ENCODE data around the gene CBFB. TPM values are rescaled to one million over a fixed set of nuclear protein-coding genes. Genes with fewer than 3 reads are reported as not detected.

CBFB gene
- total RNA-seq, 1 experiment from 2014 or later = 79.3 TPM

GRCh38 chr16:67086822-67087221 is 57.9 kb downstream of the CBFB start:
- Histone ChIP-seq H3K27ac (ENCODE audit: low read length) (0 out of 2 replicates have a peak overlapping the region, but pooled peaks have one; percentile 24), H3K4me1 (ENCODE audit: low read length) (peaks cover 48% of the 10 kb centered on the region), H3K27me3 (ENCODE audit: low read length) (no peaks in the 10 kb centered on the region), H3K9ac (ENCODE audit: low read length) (no peak overlapping the region), H2AFZ (ENCODE audit: low read length) (no peak overlapping the region), H3K9me2 (replicated peaks; ENCODE audit: insufficient read depth, low read length) (no peaks in the 10 kb centered on the region), H3K79me2 (ENCODE audit: low read length) (peaks cover 77% of the 10 kb centered on the region), H3K4me3 (ENCODE audit: low read length) (no peak overlapping the region), H3K9me3 (ENCODE audit: low read length) (no peaks in the 10 kb centered on the region), H4K20me1 (ENCODE audit: insufficient read depth, low read depth, low read length) (no peaks in the 10 kb centered on the region), H3K4me2 (ENCODE audit: low read depth, low read length, poor library complexity, severe bottlenecking) (no peak overlapping the region), H3K36me3 (ENCODE audit: insufficient read depth, low read length) (peaks cover 18% of the 10 kb centered on the region; the same call in 1 of the 2 replicates)
- no peak for DNase-seq

- Histone ChIP-seq H3K4me2 (ENCODE audit: low read depth, low read length, poor library complexity, severe bottlenecking) (no peak overlapping the region), H3K27ac (ENCODE audit: low read length) (no peak overlapping the region), H4K20me1 (ENCODE audit: insufficient read depth, low read depth, low read length) (no peaks in the 10 kb centered on the region), H3K79me2 (ENCODE audit: low read length) (peaks cover 82% of the 10 kb centered on the region), H3K9me2 (replicated peaks; ENCODE audit: insufficient read depth, low read length) (no peaks in the 10 kb centered on the region), H3K4me3 (ENCODE audit: low read length) (no peak overlapping the region), H3K27me3 (ENCODE audit: low read length) (no peaks in the 10 kb centered on the region), H3K9ac (ENCODE audit: low read length) (no peak overlapping the region), H3K36me3 (ENCODE audit: insufficient read depth, low read length) (peaks cover 18% of the 10 kb centered on the region; the same call in 1 of the 2 replicates), H3K4me1 (ENCODE audit: low read length) (peaks cover 45% of the 10 kb centered on the region), H2AFZ (ENCODE audit: low read length) (no peak overlapping the region), H3K9me3 (ENCODE audit: low read length) (no peaks in the 10 kb centered on the region)
- no peak for DNase-seq
Observed at GRCh38 chr16:67087291-67087690, 58.3 kb downstream of the CBFB start.

- DNase-seq = no peak
- Histone ChIP-seq H3K79me2 (ENCODE audit: low read length) (peaks cover 82% of the 10 kb centered on the region), H3K9ac (ENCODE audit: low read length) (no peak overlapping the region)
Observed at GRCh38 chr16:67087803-67088202, 58.9 kb downstream of the CBFB start.

GRCh38 chr16:67088551-67088950 is 59.6 kb downstream of the CBFB start:
- Histone ChIP-seq H4K20me1 (ENCODE audit: insufficient read depth, low read depth, low read length) (no peaks in the 10 kb centered on the region), H3K36me3 (ENCODE audit: insufficient read depth, low read length) (peaks cover 18% of the 10 kb centered on the region; the same call in 1 of the 2 replicates), H3K79me2 (ENCODE audit: low read length) (peaks cover 83% of the 10 kb centered on the region)

More at GRCh38 chr16:67087803-67088202, 58.9 kb downstream of the CBFB start:
- Histone ChIP-seq H2AFZ (ENCODE audit: low read length) (no peak overlapping the region), H3K4me1 (ENCODE audit: low read length) (peaks cover 40% of the 10 kb centered on the region), H3K9me3 (ENCODE audit: low read length) (no peaks in the 10 kb centered on the region), H3K9me2 (replicated peaks; ENCODE audit: insufficient read depth, low read length) (no peaks in the 10 kb centered on the region), H3K27me3 (ENCODE audit: low read length) (no peaks in the 10 kb centered on the region), H4K20me1 (ENCODE audit: insufficient read depth, low read depth, low read length) (no peaks in the 10 kb centered on the region), H3K4me2 (ENCODE audit: low read depth, low read length, poor library complexity, severe bottlenecking) (no peak overlapping the region), H3K27ac (ENCODE audit: low read length) (no peak overlapping the region), H3K4me3 (ENCODE audit: low read length) (no peak overlapping the region), H3K36me3 (ENCODE audit: insufficient read depth, low read length) (peaks cover 18% of the 10 kb centered on the region; the same call in 1 of the 2 replicates)

GRCh38 chr16:67089101-67089500 is 60.2 kb downstream of the CBFB start:
- Histone ChIP-seq H3K79me2 (ENCODE audit: low read length) (peaks cover 85% of the 10 kb centered on the region), H2AFZ (ENCODE audit: low read length) (no peak overlapping the region), H3K9me3 (ENCODE audit: low read length) (no peaks in the 10 kb centered on the region), H3K9me2 (replicated peaks; ENCODE audit: insufficient read depth, low read length) (no peaks in the 10 kb centered on the region), H4K20me1 (ENCODE audit: insufficient read depth, low read depth, low read length) (no peaks in the 10 kb centered on the region), H3K27ac (ENCODE audit: low read length) (peak overlapping the region; percentile 38), H3K36me3 (ENCODE audit: insufficient read depth, low read length) (peaks cover 22% of the 10 kb centered on the region; the same call in 1 of the 2 replicates), H3K4me1 (ENCODE audit: low read length) (peaks cover 28% of the 10 kb centered on the region), H3K27me3 (ENCODE audit: low read length) (no peaks in the 10 kb centered on the region), H3K4me2 (ENCODE audit: low read depth, low read length, poor library complexity, severe bottlenecking) (no peak overlapping the region), H3K4me3 (ENCODE audit: low read length) (no peak overlapping the region), H3K9ac (ENCODE audit: low read length) (no peak overlapping the region)
- DNase-seq = no peak

More at GRCh38 chr16:67088551-67088950, 59.6 kb downstream of the CBFB start:
- Histone ChIP-seq H3K27me3 (ENCODE audit: low read length) (no peaks in the 10 kb centered on the region), H3K9ac (ENCODE audit: low read length) (no peak overlapping the region), H2AFZ (ENCODE audit: low read length) (no peak overlapping the region), H3K4me3 (ENCODE audit: low read length) (no peak overlapping the region), H3K4me1 (ENCODE audit: low read length) (peaks cover 33% of the 10 kb centered on the region), H3K27ac (ENCODE audit: low read length) (peak overlapping the region; percentile 38), H3K9me2 (replicated peaks; ENCODE audit: insufficient read depth, low read length) (no peaks in the 10 kb centered on the region), H3K9me3 (ENCODE audit: low read length) (no peaks in the 10 kb centered on the region), H3K4me2 (ENCODE audit: low read depth, low read length, poor library complexity, severe bottlenecking) (no peak overlapping the region)
- no peak for DNase-seq

- Histone ChIP-seq H3K4me2 (ENCODE audit: low read depth, low read length, poor library complexity, severe bottlenecking) (no peak overlapping the region), H3K4me1 (ENCODE audit: low read length) (peaks cover 21% of the 10 kb centered on the region), H3K9ac (ENCODE audit: low read length) (no peak overlapping the region), H3K9me2 (replicated peaks; ENCODE audit: insufficient read depth, low read length) (no peaks in the 10 kb centered on the region), H3K36me3 (ENCODE audit: insufficient read depth, low read length) (peaks cover 11% of the 10 kb centered on the region; the same call in 1 of the 2 replicates), H4K20me1 (ENCODE audit: insufficient read depth, low read depth, low read length) (no peaks in the 10 kb centered on the region), H3K79me2 (ENCODE audit: low read length) (peaks cover 71% of the 10 kb centered on the region), H2AFZ (ENCODE audit: low read length) (no peak overlapping the region), H3K27me3 (ENCODE audit: low read length) (no peaks in the 10 kb centered on the region), H3K9me3 (ENCODE audit: low read length) (no peaks in the 10 kb centered on the region), H3K27ac (ENCODE audit: low read length) (no peak overlapping the region), H3K4me3 (ENCODE audit: low read length) (no peak overlapping the region)
- no peak for DNase-seq
Observed at GRCh38 chr16:67091906-67092566, 63.1 kb downstream of the CBFB start.

GRCh38 chr16:67093098-67093726 is 64.3 kb downstream of the CBFB start:
- no peak overlapping the region for H3K9ac ChIP-seq (ENCODE audit: low read length)
- H2AFZ ChIP-seq (ENCODE audit: low read length) = no peak overlapping the region
- no peak overlapping the region for H3K4me3 ChIP-seq (ENCODE audit: low read length)
- H3K9me3 ChIP-seq (ENCODE audit: low read length) = no peaks in the 10 kb centered on the region
- H3K27me3 ChIP-seq (ENCODE audit: low read length) = no peaks in the 10 kb centered on the region
- H3K4me1 ChIP-seq (ENCODE audit: low read length) = peaks cover 13% of the 10 kb centered on the region
- no peaks in the 10 kb centered on the region for H4K20me1 ChIP-seq (ENCODE audit: insufficient read depth, low read depth, low read length)
- no peak for DNase-seq
- H3K4me2 ChIP-seq (ENCODE audit: low read depth, low read length, poor library complexity, severe bottlenecking) = no peak overlapping the region
- no peaks in the 10 kb centered on the region for H3K9me2 ChIP-seq (replicated peaks; ENCODE audit: insufficient read depth, low read length)
- H3K27ac ChIP-seq (ENCODE audit: low read length) = no peak overlapping the region
- peaks cover 59% of the 10 kb centered on the region for H3K79me2 ChIP-seq (ENCODE audit: low read length)
- H3K36me3 ChIP-seq (ENCODE audit: insufficient read depth, low read length) = peaks cover 9% of the 10 kb centered on the region; the same call in 1 of the 2 replicates

GRCh38 chr16:67098599-67098998 is 69.7 kb downstream of the CBFB start:
- no peak overlapping the region for H3K27ac ChIP-seq (ENCODE audit: low read length)
- H2AFZ ChIP-seq (ENCODE audit: low read length) = no peak overlapping the region
- no peak for DNase-seq
- H3K36me3 ChIP-seq (ENCODE audit: insufficient read depth, low read length) = peaks cover 18% of the 10 kb centered on the region; the same call in 1 of the 2 replicates
- H3K4me2 ChIP-seq (ENCODE audit: low read depth, low read length, poor library complexity, severe bottlenecking) = no peak overlapping the region
- H3K27me3 ChIP-seq (ENCODE audit: low read length) = no peaks in the 10 kb centered on the region
- H3K9ac ChIP-seq (ENCODE audit: low read length) = no peak overlapping the region
- H3K4me1 ChIP-seq (ENCODE audit: low read length) = no peaks in the 10 kb centered on the region
- no peaks in the 10 kb centered on the region for H3K9me2 ChIP-seq (replicated peaks; ENCODE audit: insufficient read depth, low read length)
- H3K4me3 ChIP-seq (ENCODE audit: low read length) = no peak overlapping the region
- H3K79me2 ChIP-seq (ENCODE audit: low read length) = peaks cover 11% of the 10 kb centered on the region; the same call in 1 of the 2 replicates
- no peaks in the 10 kb centered on the region for H3K9me3 ChIP-seq (ENCODE audit: low read length)
- no peaks in the 10 kb centered on the region for H4K20me1 ChIP-seq (ENCODE audit: insufficient read depth, low read depth, low read length)
